ENCODE data around the gene CDKAL1. TPM values are rescaled to one million over a fixed set of nuclear protein-coding genes. Genes with fewer than 3 reads are reported as not detected.

CDKAL1 gene
- total RNA-seq, 4 donors from 2014 or later = 24.7 to 32.8 (median 29.8) TPM

GRCh38 chr6:20706939-20707485 is 172.8 kb downstream of the CDKAL1 start:
- Histone ChIP-seq H3K27me3 (no peaks in the 10 kb centered on the region), H3K27ac (no peak overlapping the region), H3K9me3 (no peaks in the 10 kb centered on the region), H3K4me1 (peaks cover 0 to 6% of the 10 kb centered on the region in 2 donors), H3K36me3 (no peaks in the 10 kb centered on the region), H3K4me3 (replicated peaks in 1 of 3) (no peak overlapping the region)
- DNase-seq = no peak
- 90 to 92% methylated on average over 2 of the region's 2 CpGs for WGBS, 2 donors
- TF ChIP-seq POLR2A (IDR thresholded peaks at IDR 0.05) = no peak
- TF ChIP-seq, protein P1, sequence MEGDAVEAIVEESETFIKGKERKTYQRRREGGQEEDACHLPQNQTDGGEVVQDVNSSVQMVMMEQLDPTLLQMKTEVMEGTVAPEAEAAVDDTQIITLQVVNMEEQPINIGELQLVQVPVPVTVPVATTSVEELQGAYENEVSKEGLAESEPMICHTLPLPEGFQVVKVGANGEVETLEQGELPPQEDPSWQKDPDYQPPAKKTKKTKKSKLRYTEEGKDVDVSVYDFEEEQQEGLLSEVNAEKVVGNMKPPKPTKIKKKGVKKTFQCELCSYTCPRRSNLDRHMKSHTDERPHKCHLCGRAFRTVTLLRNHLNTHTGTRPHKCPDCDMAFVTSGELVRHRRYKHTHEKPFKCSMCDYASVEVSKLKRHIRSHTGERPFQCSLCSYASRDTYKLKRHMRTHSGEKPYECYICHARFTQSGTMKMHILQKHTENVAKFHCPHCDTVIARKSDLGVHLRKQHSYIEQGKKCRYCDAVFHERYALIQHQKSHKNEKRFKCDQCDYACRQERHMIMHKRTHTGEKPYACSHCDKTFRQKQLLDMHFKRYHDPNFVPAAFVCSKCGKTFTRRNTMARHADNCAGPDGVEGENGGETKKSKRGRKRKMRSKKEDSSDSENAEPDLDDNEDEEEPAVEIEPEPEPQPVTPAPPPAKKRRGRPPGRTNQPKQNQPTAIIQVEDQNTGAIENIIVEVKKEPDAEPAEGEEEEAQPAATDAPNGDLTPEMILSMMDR (IDR thresholded peaks at IDR 0.05) = no peak
- intact Hi-C loops (cut with DNase I) = no loop called here

GRCh38 chr6:20707870-20708269 is 173.6 kb downstream of the CDKAL1 start:
- Histone ChIP-seq H3K4me1 (peaks cover 0 to 6% of the 10 kb centered on the region in 2 donors), H3K27ac (no peak overlapping the region), H3K4me3 (replicated peaks in 1 of 3) (no peak overlapping the region), H3K36me3 (no peaks in the 10 kb centered on the region), H3K27me3 (no peaks in the 10 kb centered on the region), H3K9me3 (no peaks in the 10 kb centered on the region)
- DNase-seq = no peak
- WGBS, 2 donors = 94% methylated on average over 2 of the region's 2 CpGs
- TF ChIP-seq, protein P1 (IDR thresholded peaks at IDR 0.05) = no peak
- TF ChIP-seq POLR2A (IDR thresholded peaks at IDR 0.05) = no peak
- intact Hi-C loops (cut with DNase I) = no loop called here

DNA sequence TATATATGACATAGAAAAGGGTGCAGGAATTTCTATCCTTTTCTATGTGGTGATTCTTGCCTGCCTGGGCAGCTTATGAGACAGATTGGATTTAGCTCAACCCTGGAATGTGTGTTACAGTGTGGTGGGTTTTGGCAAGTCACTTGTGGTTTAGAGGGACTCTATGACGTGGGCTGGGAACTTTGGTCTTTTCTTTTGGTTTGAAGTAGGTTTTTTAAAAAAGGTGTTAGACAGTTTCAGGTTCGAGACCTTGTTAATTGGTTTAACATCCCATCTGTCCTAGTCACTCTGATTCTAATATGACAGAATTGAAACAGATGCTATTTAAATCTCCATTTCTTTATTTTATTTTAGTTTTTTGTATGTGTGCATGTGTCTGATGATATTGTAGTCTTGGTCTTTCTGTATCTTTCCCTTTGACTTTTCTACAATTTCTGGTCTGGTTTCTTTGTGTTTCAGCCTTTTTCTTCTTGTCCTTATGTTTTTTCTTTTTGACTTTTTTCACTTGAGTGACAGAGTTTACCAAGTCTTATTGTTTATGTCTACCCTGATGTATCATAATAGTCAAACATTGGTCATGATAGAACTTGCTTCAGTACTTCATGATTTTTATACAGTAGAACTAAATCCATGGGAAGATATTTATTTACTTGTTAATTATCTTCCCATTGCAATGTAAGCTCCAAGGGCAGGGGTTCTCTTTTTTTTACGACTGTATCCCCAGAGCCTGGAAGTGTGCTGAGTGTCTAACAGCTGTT is 174.3 kb downstream of the CDKAL1 start:
- no peaks in the 10 kb centered on the region for H3K27me3 ChIP-seq
- no peak overlapping the region for H3K4me3 ChIP-seq (replicated peaks in 1 of 3)
- no peaks in the 10 kb centered on the region for H3K9me3 ChIP-seq
- 88 to 92% methylated on average over 3 of the region's 3 CpGs for WGBS, 2 donors
- TF ChIP-seq, protein P1 (IDR thresholded peaks at IDR 0.05) = no peak
- no peaks in the 10 kb centered on the region for H3K36me3 ChIP-seq
- no peak overlapping the region for H3K27ac ChIP-seq
- DNase-seq = no peak
- intact Hi-C loops (cut with DNase I) = no loop called here
- peaks cover 0 to 6% of the 10 kb centered on the region in 2 donors for H3K4me1 ChIP-seq

- no peak for DNase-seq
Observed at GRCh38 chr6:20709451-20709850, 175.2 kb downstream of the CDKAL1 start.

GRCh38 chr6:20710341-20710740 is 176.1 kb downstream of the CDKAL1 start:
- Histone ChIP-seq H3K27me3 (no peaks in the 10 kb centered on the region), H3K36me3 (no peaks in the 10 kb centered on the region), H3K9me3 (no peaks in the 10 kb centered on the region), H3K27ac (no peak overlapping the region), H3K4me3 (replicated peaks in 1 of 3) (no peak overlapping the region), H3K4me1 (peaks cover 0 to 6% of the 10 kb centered on the region in 2 donors)
- no peak for TF ChIP-seq POLR2A (IDR thresholded peaks at IDR 0.05)
- TF ChIP-seq, protein P1 (IDR thresholded peaks at IDR 0.05) = no peak
- no peak for DNase-seq
- WGBS, 2 donors = 95 to 97% methylated on average over 2 of the region's 2 CpGs
- intact Hi-C loops (cut with DNase I) = no loop called here

More at GRCh38 chr6:20709451-20709850, 175.2 kb downstream of the CDKAL1 start:
- Histone ChIP-seq H3K27ac (no peak overlapping the region), H3K4me3 (replicated peaks in 1 of 3) (no peak overlapping the region), H3K9me3 (no peaks in the 10 kb centered on the region), H3K4me1 (peaks cover 0 to 6% of the 10 kb centered on the region in 2 donors), H3K27me3 (no peaks in the 10 kb centered on the region), H3K36me3 (no peaks in the 10 kb centered on the region)
- TF ChIP-seq POLR2A (IDR thresholded peaks at IDR 0.05) = no peak
- TF ChIP-seq, protein P1 (IDR thresholded peaks at IDR 0.05) = no peak
- intact Hi-C loops (cut with DNase I) = no loop called here
- WGBS, 2 donors = 39 to 61% methylated on average over 2 of the region's 2 CpGs
